HL-60 (cell line): ENCODE measurements around the gene NHERF1.

Experiments
- CTCF ChIP-seq: IDR thresholded peaks from one replicate; pipeline ENCODE4 v1.5.1; 2011; ENCODE audit warnings: low read length, control low read depth, inconsistent platforms; ENCODE audit not compliant: insufficient read depth
- POLR2AphosphoS5 ChIP-seq: IDR thresholded peaks from 2 replicates; pipeline ENCODE4 v1.6.1; 2012; ENCODE audit warnings: low read depth

GRCh38 chr17:74776990-74777389 lies 28.6 kb downstream of the NHERF1 start:
- TF ChIP-seq POLR2AphosphoS5 (no peak), CTCF (no peak)
